Sigmoid colon (tissue), 7 donors: ENCODE measurements around the gene KRTAP10-9. TPM values are rescaled to one million over a fixed set of nuclear protein-coding genes. Genes with fewer than 3 reads are reported as not detected.
"Not testable (repeated sequence)": the region's sequence is repeated elsewhere in the genome, so short reads cannot be mapped to it uniquely, and the experiment has no call there.

Experiments
- DNase-seq: peaks from one replicate; pipeline ENCODE4 v3.0.0-alpha.2; 2019
- H3K27ac ChIP-seq, 4 donors: fragments of 200-600 bp; sonication (generic); one replicate each; pipeline ENCODE4 v1.5.1; 2016 to 2019; ENCODE audit warnings: mild to moderate bottlenecking in 1 of 4
- H3K27me3 ChIP-seq, 3 donors: fragments of 200-600 bp; sonication (generic); one replicate each; pipeline ENCODE4 v1.5.1; 2019; ENCODE audit warnings: mild to moderate bottlenecking in 1 of 3
- H3K36me3 ChIP-seq, 4 donors: fragments of 200-600 bp; sonication (generic); one replicate each; pipeline ENCODE4 v1.5.1; 2016 to 2019
- H3K4me1 ChIP-seq, 4 donors: fragments of 200-600 bp; sonication (generic); one replicate each; pipeline ENCODE4 v1.5.1; 2017 to 2019
- H3K4me3 ChIP-seq, 4 donors: fragments of 200-600 bp; sonication (generic); one replicate each; pipeline ENCODE4 v1.5.1; 2017 to 2019; ENCODE audit warnings: mild to moderate bottlenecking in 2 of 4, moderate library complexity in 1 of 4
- H3K9me3 ChIP-seq, 4 donors: fragments of 200-600 bp in 3 of 4; sonication (generic) in 3 of 4; one replicate each; pipeline versions ENCODE4 v1.5.1 to v1.6.1; 2013 to 2019
- CTCF ChIP-seq, 4 experiments: fragments of 450-650 bp in 3 of 4; fragments of 200-600 bp in 1 of 4; IDR thresholded peaks; one replicate each; pipeline ENCODE4 v1.5.1; 2016 to 2019; ENCODE audit warnings: antibody characterized with exemption in 4 of 4, mild to moderate bottlenecking in 3 of 4, moderate library complexity in 2 of 4
- EP300 ChIP-seq, 4 donors: sonication (generic); formaldehyde crosslinking; IDR thresholded peaks; one replicate each; pipeline ENCODE4 v1.6.1; 2017; ENCODE audit warnings: antibody characterized with exemption in 4 of 4
- POLR2A ChIP-seq, 2 donors: fragments of 450-650 bp; IDR thresholded peaks; one replicate each; pipeline ENCODE4 v1.6.1; 2016; ENCODE audit warnings: antibody characterized with exemption in 2 of 2, mild to moderate bottlenecking in 2 of 2, moderate library complexity in 2 of 2
- POLR2AphosphoS5 ChIP-seq, 4 donors: sonication (generic); formaldehyde crosslinking; IDR thresholded peaks; one replicate each; pipeline ENCODE4 v1.6.1; 2017; ENCODE audit warnings: antibody characterized with exemption in 4 of 4
- WGBS, 2 donors: extraction: QIAGEN DNeasy Blood & Tissue Kit; methylation state at CpG; one replicate each; pipeline ENCODE4 v1.1.7; 2013; 5-methylcytosine and 5-hydroxymethylcytosine counted together
- intact Hi-C: fragments of 100-400 bp; cut with DNase I; formaldehyde crosslinking; loops from one replicate; pipeline ENCODE4 v1.15.1; 2023
- polyA plus RNA-seq, 3 donors: library from polyadenylated mRNA; stranded (reverse); fragments of 200-250 nt; gene quantifications; one replicate each; pipeline ENCODE4 v1.2.3, GENCODE V29; 2013
- total RNA-seq, 4 donors: library from RNA; depleted of rRNA; stranded (reverse); fragments of >200 nt; gene quantifications; one replicate each; pipeline ENCODE4 v1.1.0, GENCODE V29; 2016
- donor health status: healthy with polysubstance abuse.
- donor health status: Bipolar disorder and iron deficiency.
- donor health status: healthy.

The KRTAP10-9 gene
- total and polyA plus RNA-seq, 7 donors = not detected

- no peak for DNase-seq
- no peaks in the 10 kb centered on the region for H3K36me3 ChIP-seq
- H3K4me1 ChIP-seq = no peaks in the 10 kb centered on the region
- H3K4me3 ChIP-seq = no peak overlapping the region
- H3K27me3 ChIP-seq = peaks cover 0 to 19% (median 3%) of the 10 kb centered on the region in 3 donors
- TF ChIP-seq CTCF (IDR thresholded peaks at IDR 0.05) (no peak), POLR2AphosphoS5 (IDR thresholded peaks at IDR 0.05) (no peak), POLR2A (IDR thresholded peaks at IDR 0.05) (no peak), EP300 (IDR thresholded peaks at IDR 0.05) (no peak)
- intact Hi-C loops = no loop called here
- peaks cover 0 to 13% (median 4%) of the 10 kb centered on the region in 4 donors for H3K9me3 ChIP-seq
- no peak overlapping the region for H3K27ac ChIP-seq
Observed at GRCh38 chr21:44623575-44623974, 3.3 kb upstream of the KRTAP10-9 start.

- Histone ChIP-seq H3K27ac (no peak overlapping the region), H3K27me3 (peaks cover 0 to 26% (median 13%) of the 10 kb centered on the region in 3 donors), H3K36me3 (no peaks in the 10 kb centered on the region), H3K4me3 (no peak overlapping the region), H3K4me1 (no peaks in the 10 kb centered on the region), H3K9me3 (peaks cover 0 to 11% (median 5%) of the 10 kb centered on the region in 4 donors)
- TF ChIP-seq CTCF (IDR thresholded peaks at IDR 0.05) (no peak), POLR2A (IDR thresholded peaks at IDR 0.05) (no peak), EP300 (IDR thresholded peaks at IDR 0.05) (no peak), POLR2AphosphoS5 (IDR thresholded peaks at IDR 0.05) (no peak)
- intact Hi-C loops = no loop called here
- no peak for DNase-seq
- 89 to 92% methylated on average over 7 of the region's 7 CpGs for WGBS, 2 donors
Observed at GRCh38 chr21:44625756-44626155, 1.1 kb upstream of the KRTAP10-9 start.

GRCh38 chr21:44626262-44626661, 631 bp upstream of the KRTAP10-9 start:
- H3K4me1 ChIP-seq = no peaks in the 10 kb centered on the region
- WGBS, 2 donors = 73% methylated on average over 10 of the region's 10 CpGs
- peaks cover 0 to 26% (median 13%) of the 10 kb centered on the region in 3 donors for H3K27me3 ChIP-seq
- H3K4me3 ChIP-seq = no peak overlapping the region
- intact Hi-C loops = no loop called here
- H3K36me3 ChIP-seq = no peaks in the 10 kb centered on the region
- H3K9me3 ChIP-seq = peaks cover 0 to 11% (median 5%) of the 10 kb centered on the region in 4 donors
- no peak overlapping the region for H3K27ac ChIP-seq
- DNase-seq = no peak
- TF ChIP-seq CTCF (IDR thresholded peaks at IDR 0.05) (no peak), POLR2A (IDR thresholded peaks at IDR 0.05) (no peak), POLR2AphosphoS5 (IDR thresholded peaks at IDR 0.05) (no peak), EP300 (IDR thresholded peaks at IDR 0.05) (no peak)

- H3K4me1 ChIP-seq, intact Hi-C loops, H3K27ac ChIP-seq, H3K4me3 ChIP-seq, H3K36me3 ChIP-seq, DNase-seq: not testable (repeated sequence)
- Histone ChIP-seq H3K9me3 (peaks cover 0 to 16% (median 5%) of the 10 kb centered on the region in 4 donors), H3K27me3 (peaks cover 0 to 26% (median 13%) of the 10 kb centered on the region in 3 donors)
- 72 to 79% methylated on average over 20 of the region's 20 CpGs for WGBS, 2 donors
Observed at GRCh38 chr21:44627181-44627822, 409 bp downstream of the KRTAP10-9 start.

- peaks cover 0 to 18% (median 4%) of the 10 kb centered on the region in 4 donors for H3K9me3 ChIP-seq
- intact Hi-C loops, H3K36me3 ChIP-seq, DNase-seq, H3K4me3 ChIP-seq, H3K4me1 ChIP-seq, H3K27ac ChIP-seq: not testable (repeated sequence)
- H3K27me3 ChIP-seq = peaks cover 0 to 26% (median 13%) of the 10 kb centered on the region in 3 donors
- 29 to 47% methylated on average over 15 of the region's 15 CpGs for WGBS, 2 donors
Observed at GRCh38 chr21:44627831-44628233, 939 bp downstream of the KRTAP10-9 start.
